Stimulated activated CD4-positive, alpha-beta T cell treated with anti-CD3 and anti-CD28 coated beads, Interleukin-1b, Interleukin-23, amount 100 ng/mL, for 1 hour (primary cell): ENCODE measurements around the gene GJA1.

ENCODE experiments used
- DNase-seq, 2 donors: peaks; one replicate each; pipeline ENCODE4 v3.0.0-alpha.2; 2020; ENCODE audit warnings: low read depth in 2 of 2

GJA1 gene

DNA sequence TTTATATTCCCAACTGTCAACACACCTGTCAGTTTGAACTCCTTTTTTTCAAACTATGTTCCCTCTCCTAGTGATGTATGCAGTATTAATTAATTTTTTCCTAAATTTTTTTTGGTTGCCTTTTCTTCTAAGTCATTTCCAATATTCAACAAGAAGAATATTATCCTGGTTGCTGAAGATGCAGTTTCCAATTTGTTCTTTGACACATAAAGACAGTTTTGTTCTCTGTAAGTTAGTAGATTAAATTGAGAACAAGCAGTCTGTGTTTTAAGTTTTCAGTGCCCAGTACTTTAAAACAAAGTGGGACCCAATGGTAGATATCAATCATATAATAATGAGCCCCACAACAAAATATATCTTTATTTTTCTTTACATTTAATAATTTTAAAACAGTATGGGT is 47.3 kb downstream of the GJA1 start:
- no peak for DNase-seq

DNA sequence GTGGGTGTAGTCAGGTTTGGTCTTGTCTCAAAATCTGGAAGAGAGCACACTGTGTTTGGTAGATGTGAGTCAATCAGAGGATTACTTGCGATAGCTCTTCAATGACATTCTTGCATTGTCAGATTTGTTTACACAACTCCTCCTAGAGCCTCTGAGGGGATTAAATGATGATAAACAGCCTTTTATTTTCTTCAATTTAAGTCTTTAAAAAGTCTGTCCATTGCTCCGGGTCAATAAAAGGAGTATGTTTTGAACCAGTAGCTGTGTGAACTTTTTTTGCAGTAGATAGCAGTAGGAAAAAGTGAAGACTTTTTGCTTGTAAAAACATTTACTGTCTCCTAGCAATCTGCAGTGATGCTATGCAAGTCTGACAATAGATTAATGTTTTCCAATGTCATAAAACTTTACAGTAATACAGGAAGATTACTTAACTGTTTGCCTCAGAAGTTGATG is 49.9 kb downstream of the GJA1 start:
- DNase-seq, result no peak

DNA sequence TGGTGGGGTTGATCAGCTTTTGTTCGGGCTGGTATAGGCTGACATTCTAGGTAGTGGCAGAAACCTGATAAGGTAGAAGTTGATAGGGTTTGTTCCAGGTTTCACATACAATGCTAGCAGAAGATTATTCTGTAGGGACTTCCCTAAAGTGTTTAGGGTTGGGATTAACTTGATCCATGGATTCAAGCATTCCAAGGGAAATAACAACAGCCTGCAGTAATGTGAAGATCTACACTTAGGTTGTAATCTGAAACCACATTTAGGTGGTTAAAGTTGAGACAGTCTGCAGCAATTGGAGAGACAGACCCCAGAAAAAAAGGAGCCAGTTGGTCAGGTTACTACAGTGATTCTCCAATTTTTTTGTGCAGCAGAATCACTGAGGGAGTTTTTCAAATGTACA is 56.1 kb downstream of the GJA1 start:
- DNase-seq, result no peak

DNA sequence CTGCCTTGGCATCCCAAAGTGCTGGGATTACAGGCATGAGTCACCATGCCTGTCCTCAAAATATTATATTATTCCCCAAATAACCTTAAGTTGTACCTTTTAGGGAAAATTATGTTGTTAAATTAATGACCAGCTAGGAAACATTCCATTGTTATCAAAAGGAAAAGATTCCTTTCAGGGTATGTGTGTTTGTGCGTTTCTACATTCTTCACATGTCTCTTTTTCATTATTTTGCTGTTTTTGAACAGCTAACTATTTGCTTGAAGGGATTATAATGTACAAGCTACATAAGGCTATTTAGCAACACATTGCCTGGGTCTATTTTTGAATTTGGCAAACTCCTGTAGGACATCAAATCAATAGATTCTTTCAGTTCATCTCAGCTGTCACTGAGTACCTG is 57.1 kb downstream of the GJA1 start:
- no peak for DNase-seq

DNA sequence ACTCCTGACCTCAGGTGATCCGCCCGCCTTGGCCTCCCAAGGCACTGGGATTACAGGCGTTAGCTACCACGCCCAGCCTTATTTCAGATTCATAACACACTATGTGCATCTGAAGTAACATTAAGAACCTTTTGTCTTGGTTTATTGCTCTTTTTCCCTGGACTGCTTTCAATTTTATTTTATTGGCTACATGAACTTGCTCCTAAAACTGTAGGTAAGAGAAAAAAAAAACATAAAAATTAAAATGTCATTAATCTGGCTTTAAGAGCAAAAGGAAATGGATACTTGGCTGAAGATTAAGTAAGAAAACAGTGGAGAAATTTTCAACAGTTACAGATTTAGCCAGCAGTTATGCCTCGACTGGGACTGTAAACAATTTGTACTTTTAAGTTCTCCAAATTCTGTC is 62.5 kb downstream of the GJA1 start:
- DNase-seq, result no peak

DNA sequence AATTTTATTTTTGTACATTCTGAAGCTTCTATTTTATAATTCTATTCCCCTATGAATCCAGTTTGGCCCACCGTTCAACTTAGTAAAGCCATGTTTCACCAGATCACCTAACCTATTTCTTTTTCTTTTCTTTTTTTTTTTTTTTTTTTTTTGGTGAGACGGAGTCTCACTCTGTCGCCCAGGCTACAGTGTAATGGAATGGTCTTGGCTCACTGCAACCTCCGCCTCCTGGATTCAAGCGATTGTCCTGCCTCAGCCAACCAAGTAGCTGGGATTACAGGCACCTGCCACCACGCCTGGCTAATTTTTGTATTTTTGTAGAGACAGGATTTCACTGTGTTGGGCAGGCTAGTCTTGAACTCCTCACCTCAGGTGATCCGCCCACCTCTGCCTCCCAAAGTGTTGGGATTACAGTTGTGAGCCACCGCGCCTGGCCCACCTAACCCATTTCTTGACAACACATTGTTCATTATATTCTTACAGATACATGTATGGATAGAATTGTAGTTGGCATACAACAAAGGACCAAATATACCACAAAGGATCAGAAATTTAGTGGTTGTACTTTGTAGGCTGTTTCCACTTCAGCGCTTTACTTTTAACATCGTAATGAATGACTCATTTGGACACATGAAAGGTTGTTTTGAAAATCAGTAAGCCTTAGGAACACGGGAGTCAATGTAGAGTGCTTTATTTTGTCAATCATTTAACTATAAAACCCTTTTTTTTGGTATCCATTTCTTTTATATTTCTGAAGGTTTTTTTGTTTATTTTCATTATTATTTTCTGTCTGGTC is 63.2 kb downstream of the GJA1 start:
- DNase-seq, result no peak
